Measurements from ENCODE around the gene TMEM107.

Gene TMEM107

GRCh38 chr17:8138672-8139371 is 37.4 kb downstream of the TMEM107 start (continued):
- no peak for TF ChIP-seq PRDM2 (tag by site-specific recombination; IDR thresholded peaks at IDR 0.05; ENCODE audit: borderline replicate concordance)
- no peak for TF ChIP-seq ZNF174 (tag by site-specific recombination; IDR thresholded peaks at IDR 0.05)
- peak; percentile 82 for TF ChIP-seq INSM2 (tag by site-specific recombination; IDR thresholded peaks at IDR 0.05)
- no peak for TF ChIP-seq ZNF488 (tag by site-specific recombination; IDR thresholded peaks at IDR 0.05)
- no peak for TF ChIP-seq ZBTB20 (tag by site-specific recombination; IDR thresholded peaks at IDR 0.05)
- TF ChIP-seq SP3 (tag by site-specific recombination; IDR thresholded peaks at IDR 0.05): peak; percentile 86
- TF ChIP-seq BCL11B (tag by site-specific recombination; IDR thresholded peaks at IDR 0.05; ENCODE audit: low read depth): no peak
- no peak for TF ChIP-seq ZNF791 (tag by site-specific recombination; IDR thresholded peaks at IDR 0.05)
- TF ChIP-seq ZNF521 (tag by site-specific recombination; IDR thresholded peaks at IDR 0.05): no peak
- TF ChIP-seq ZNF248 (tag by site-specific recombination; IDR thresholded peaks at IDR 0.05): no peak
- no peak for TF ChIP-seq ZNF624 (tag by site-specific recombination; IDR thresholded peaks at IDR 0.05)
- TF ChIP-seq PRDM10 (tag by site-specific recombination; IDR thresholded peaks at IDR 0.05): peak; percentile 60
- TF ChIP-seq ZNF621 (tag by site-specific recombination; IDR thresholded peaks at IDR 0.05): no peak
- no peak; the same call in 1 of the 2 replicates for TF ChIP-seq ZSCAN23 (tag by site-specific recombination; IDR thresholded peaks at IDR 0.05)
- no peak; the same call in 1 of the 2 replicates for TF ChIP-seq ZNF391 (tag by site-specific recombination; IDR thresholded peaks at IDR 0.05; ENCODE audit: borderline replicate concordance, low read depth)
- no peak for TF ChIP-seq ZNF626 (tag by site-specific recombination; IDR thresholded peaks at IDR 0.05)
- no peak for TF ChIP-seq SCRT1 (tag by site-specific recombination; IDR thresholded peaks at IDR 0.05; ENCODE audit: borderline replicate concordance)
- peak; percentile 57; the same call in 1 of the 2 replicates for TF ChIP-seq GFI1B (tag by site-specific recombination; IDR thresholded peaks at IDR 0.05)
- no peak for TF ChIP-seq FEZF1 (tag by site-specific recombination; IDR thresholded peaks at IDR 0.05)
- no peak for TF ChIP-seq OSR2 (tag by site-specific recombination; IDR thresholded peaks at IDR 0.05)
- no peak for TF ChIP-seq ZFP41 (tag by site-specific recombination; IDR thresholded peaks at IDR 0.05; ENCODE audit: borderline replicate concordance)
- no peak for TF ChIP-seq ZNF571 (tag by site-specific recombination; IDR thresholded peaks at IDR 0.05)
- peak; percentile 99 for TF ChIP-seq KLF7 (tag by site-specific recombination; IDR thresholded peaks at IDR 0.05; ENCODE audit: borderline replicate concordance)
- TF ChIP-seq ZNF692 (tag by site-specific recombination; IDR thresholded peaks at IDR 0.05): peak; percentile 69
- peak; percentile 79 for TF ChIP-seq ZNF18 (tag by site-specific recombination; IDR thresholded peaks at IDR 0.05)
